ENCODE measurements around the gene FBXW11. TPM values are rescaled to one million over a fixed set of nuclear protein-coding genes. Genes with fewer than 3 reads are reported as not detected.

The FBXW11 gene
- total RNA-seq, 1 experiment from 2014 or later: 69.2 TPM

DNA sequence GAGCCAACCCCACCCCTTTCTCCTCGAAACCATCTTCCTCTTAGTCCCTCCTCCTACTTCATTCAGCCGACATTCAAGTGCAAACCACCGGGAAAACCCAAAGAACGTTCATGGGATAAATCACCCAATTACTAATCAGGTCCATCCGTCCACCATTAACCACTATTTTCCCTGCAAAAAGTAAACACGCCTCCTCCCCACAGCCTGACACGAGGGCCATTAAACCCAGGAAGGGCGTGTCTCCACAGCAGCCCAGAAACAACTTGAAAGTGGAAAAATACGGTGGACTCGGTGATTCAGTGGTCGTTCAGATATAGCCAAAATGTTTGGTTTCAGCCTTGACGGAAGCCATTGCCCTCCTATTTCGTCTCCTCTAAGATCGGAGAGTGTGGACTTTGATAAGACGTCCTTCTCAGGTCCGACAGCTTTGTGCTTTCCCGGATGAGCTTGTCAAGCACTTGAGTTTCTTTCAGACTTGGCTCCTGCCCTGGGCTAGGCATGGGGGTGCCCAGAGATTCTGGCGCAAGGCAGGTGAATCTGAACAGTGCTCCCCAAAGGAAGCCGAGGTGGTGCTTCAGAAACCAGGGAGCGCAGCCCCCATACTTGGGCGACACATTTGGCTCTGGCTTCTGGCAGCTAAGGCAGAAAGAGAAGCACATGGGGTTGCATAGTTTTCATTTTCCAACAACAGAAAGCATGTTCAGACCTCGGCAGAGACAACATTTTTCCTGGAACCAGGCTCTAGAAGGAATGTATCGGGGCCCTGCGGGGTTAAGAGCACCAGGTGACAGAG, 164.3 kb downstream of the FBXW11 start:
- no peak for ATAC-seq
- H3K36me3 ChIP-seq (ENCODE audit: low read depth, low read length): no peaks in the 10 kb centered on the region
- BruUV-seq (replicated peaks): no TSS peak
- H3K4me3 ChIP-seq (ENCODE audit: low read length): no peak overlapping the region
- ChIA-PET CTCF (no interaction called here), POLR2A (ENCODE audit: unreplicated experiment) (no interaction called here)
- no peaks in the 10 kb centered on the region for H3K4me1 ChIP-seq (ENCODE audit: insufficient read depth, low read length)
- intact Hi-C loops (cut with micrococcal nuclease): no loop called here
- no peaks in the 10 kb centered on the region for H3K9me3 ChIP-seq (ENCODE audit: low read length)
- no peaks in the 10 kb centered on the region for H3K27me3 ChIP-seq (ENCODE audit: low read length)
- no peak for DNase-seq
- no peaks in the 10 kb centered on the region for H3K79me2 ChIP-seq (ENCODE audit: low read length)
- H3K9ac ChIP-seq (ENCODE audit: low read length): no peak overlapping the region
- TF ChIP-seq, protein P1, sequence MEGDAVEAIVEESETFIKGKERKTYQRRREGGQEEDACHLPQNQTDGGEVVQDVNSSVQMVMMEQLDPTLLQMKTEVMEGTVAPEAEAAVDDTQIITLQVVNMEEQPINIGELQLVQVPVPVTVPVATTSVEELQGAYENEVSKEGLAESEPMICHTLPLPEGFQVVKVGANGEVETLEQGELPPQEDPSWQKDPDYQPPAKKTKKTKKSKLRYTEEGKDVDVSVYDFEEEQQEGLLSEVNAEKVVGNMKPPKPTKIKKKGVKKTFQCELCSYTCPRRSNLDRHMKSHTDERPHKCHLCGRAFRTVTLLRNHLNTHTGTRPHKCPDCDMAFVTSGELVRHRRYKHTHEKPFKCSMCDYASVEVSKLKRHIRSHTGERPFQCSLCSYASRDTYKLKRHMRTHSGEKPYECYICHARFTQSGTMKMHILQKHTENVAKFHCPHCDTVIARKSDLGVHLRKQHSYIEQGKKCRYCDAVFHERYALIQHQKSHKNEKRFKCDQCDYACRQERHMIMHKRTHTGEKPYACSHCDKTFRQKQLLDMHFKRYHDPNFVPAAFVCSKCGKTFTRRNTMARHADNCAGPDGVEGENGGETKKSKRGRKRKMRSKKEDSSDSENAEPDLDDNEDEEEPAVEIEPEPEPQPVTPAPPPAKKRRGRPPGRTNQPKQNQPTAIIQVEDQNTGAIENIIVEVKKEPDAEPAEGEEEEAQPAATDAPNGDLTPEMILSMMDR (conservative IDR thresholded peaks at IDR 0.05; ENCODE audit: low read depth, low read length): no peak
- no peak for TF ChIP-seq EZH2phosphoT487 (IDR thresholded peaks at IDR 0.05; ENCODE audit: borderline replicate concordance, low read length)
- no peak for TF ChIP-seq EZH2 (IDR thresholded peaks at IDR 0.05; ENCODE audit: low read length, unreplicated experiment)
- H3F3A ChIP-seq (ENCODE audit: low read length, unreplicated experiment): no peaks in the 10 kb centered on the region
- H3K4me2 ChIP-seq (ENCODE audit: low read length): no peak overlapping the region
- no peak overlapping the region for H3K27ac ChIP-seq (ENCODE audit: low read length)
- H2AFZ ChIP-seq (ENCODE audit: low read length): no peak overlapping the region
- H3K9me2 ChIP-seq (replicated peaks; ENCODE audit: low read length): no peaks in the 10 kb centered on the region
- H4K20me1 ChIP-seq (ENCODE audit: low read length): no peaks in the 10 kb centered on the region

DNA sequence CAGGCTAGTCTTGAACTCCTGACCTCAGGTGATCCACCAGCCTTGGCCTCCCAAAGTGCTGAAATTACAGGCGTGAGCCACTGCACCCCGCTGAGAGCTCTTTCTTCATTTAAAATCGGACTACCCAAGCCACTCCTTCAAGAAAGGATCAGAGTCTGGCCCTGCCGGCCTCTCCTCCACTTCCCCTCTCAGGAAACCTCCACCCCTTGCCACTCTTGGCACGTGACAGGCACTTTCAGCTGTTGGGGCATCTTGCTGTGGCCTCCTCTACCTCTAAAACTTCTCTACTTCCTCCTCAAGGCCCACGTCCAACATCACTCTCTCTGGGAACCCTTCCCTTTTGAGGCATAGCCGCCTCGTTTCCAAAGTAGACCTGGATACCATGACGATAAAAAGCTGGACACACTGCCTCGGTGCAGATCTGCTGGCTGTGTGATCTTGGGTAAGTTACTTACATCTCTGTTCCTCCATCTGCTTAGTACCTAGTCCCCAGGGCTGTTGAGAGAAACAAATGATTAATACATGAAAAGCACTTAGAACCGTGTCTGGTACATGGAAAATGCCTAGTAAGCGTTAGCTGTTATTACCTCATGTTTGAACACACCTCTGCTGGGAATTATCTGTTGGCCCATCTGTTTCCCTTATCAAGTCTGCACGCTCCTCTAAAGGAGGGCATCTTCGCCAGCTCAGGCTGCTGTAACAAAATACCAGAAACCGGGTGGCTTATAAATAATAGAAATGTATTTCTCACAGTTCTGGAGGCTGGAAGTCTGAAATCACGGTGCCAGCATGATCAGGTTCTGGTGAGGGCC, 165.5 kb downstream of the FBXW11 start:
- ChIA-PET CTCF (no interaction called here), POLR2A (ENCODE audit: unreplicated experiment) (no interaction called here)
- Histone ChIP-seq H3K27ac (ENCODE audit: low read length) (no peak overlapping the region), H3K27me3 (ENCODE audit: low read length) (no peaks in the 10 kb centered on the region), H3K9me2 (replicated peaks; ENCODE audit: low read length) (no peaks in the 10 kb centered on the region), H3K9me3 (ENCODE audit: low read length) (no peaks in the 10 kb centered on the region), H3F3A (ENCODE audit: low read length, unreplicated experiment) (no peaks in the 10 kb centered on the region), H3K4me3 (ENCODE audit: low read length) (no peak overlapping the region), H4K20me1 (ENCODE audit: low read length) (no peaks in the 10 kb centered on the region), H3K4me1 (ENCODE audit: insufficient read depth, low read length) (no peaks in the 10 kb centered on the region), H3K36me3 (ENCODE audit: low read depth, low read length) (no peaks in the 10 kb centered on the region), H3K79me2 (ENCODE audit: low read length) (no peaks in the 10 kb centered on the region), H3K4me2 (ENCODE audit: low read length) (no peak overlapping the region), H2AFZ (ENCODE audit: low read length) (no peak overlapping the region), H3K9ac (ENCODE audit: low read length) (no peak overlapping the region)
- no peak for TF ChIP-seq EZH2 (IDR thresholded peaks at IDR 0.05; ENCODE audit: low read length, unreplicated experiment)
- TF ChIP-seq, protein P1 (conservative IDR thresholded peaks at IDR 0.05; ENCODE audit: low read depth, low read length): no peak
- no peak for TF ChIP-seq EZH2phosphoT487 (IDR thresholded peaks at IDR 0.05; ENCODE audit: borderline replicate concordance, low read length)
- ATAC-seq: no peak
- no TSS peak for BruUV-seq (replicated peaks)
- DNase-seq: no peak
- intact Hi-C loops (cut with micrococcal nuclease): no loop called here

DNA sequence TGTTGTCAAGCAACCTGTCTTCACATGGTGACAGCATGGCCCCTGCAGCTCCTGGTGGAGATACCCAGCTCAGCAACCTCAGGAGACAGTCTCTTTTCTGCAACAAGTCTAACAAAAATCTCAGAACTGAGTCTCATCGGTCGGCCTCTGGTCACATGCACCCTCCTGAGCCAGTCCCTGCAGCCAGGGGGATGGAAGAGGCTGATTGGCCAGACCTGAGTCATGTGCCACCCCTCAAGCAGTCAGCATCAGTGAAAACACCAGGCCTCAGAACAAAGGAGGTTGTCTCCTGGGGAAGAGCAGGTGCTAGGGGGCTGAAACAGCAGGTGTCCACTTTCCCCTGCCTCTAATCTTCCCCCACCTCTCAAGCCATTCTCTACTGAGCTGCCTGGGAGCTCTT, 166.4 kb downstream of the FBXW11 start:
- no peak overlapping the region for H3K4me2 ChIP-seq (ENCODE audit: low read length)
- no peak overlapping the region for H3K27ac ChIP-seq (ENCODE audit: low read length)
- H3K4me1 ChIP-seq (ENCODE audit: insufficient read depth, low read length): no peaks in the 10 kb centered on the region
- no peak overlapping the region for H2AFZ ChIP-seq (ENCODE audit: low read length)
- no peaks in the 10 kb centered on the region for H3K36me3 ChIP-seq (ENCODE audit: low read depth, low read length)
- no peaks in the 10 kb centered on the region for H3K9me3 ChIP-seq (ENCODE audit: low read length)
- H4K20me1 ChIP-seq (ENCODE audit: low read length): no peaks in the 10 kb centered on the region
- no peaks in the 10 kb centered on the region for H3K27me3 ChIP-seq (ENCODE audit: low read length)
- H3K9ac ChIP-seq (ENCODE audit: low read length): no peak overlapping the region
- no peak for TF ChIP-seq EZH2 (IDR thresholded peaks at IDR 0.05; ENCODE audit: low read length, unreplicated experiment)
- TF ChIP-seq, protein P1 (conservative IDR thresholded peaks at IDR 0.05; ENCODE audit: low read depth, low read length): no peak
- no peak for TF ChIP-seq EZH2phosphoT487 (IDR thresholded peaks at IDR 0.05; ENCODE audit: borderline replicate concordance, low read length)
- ATAC-seq (no peak), DNase-seq (no peak)
- no peak overlapping the region for H3K4me3 ChIP-seq (ENCODE audit: low read length)
- intact Hi-C loops (cut with micrococcal nuclease): no loop called here
- BruUV-seq (replicated peaks): no TSS peak
- no peaks in the 10 kb centered on the region for H3K79me2 ChIP-seq (ENCODE audit: low read length)
- no peaks in the 10 kb centered on the region for H3F3A ChIP-seq (ENCODE audit: low read length, unreplicated experiment)
- ChIA-PET CTCF (no interaction called here), POLR2A (ENCODE audit: unreplicated experiment) (no interaction called here)
- H3K9me2 ChIP-seq (replicated peaks; ENCODE audit: low read length): no peaks in the 10 kb centered on the region

All from PC-3 (cell line).